ENCODE data around the gene SYTL1.

Gene SYTL1, protein sequence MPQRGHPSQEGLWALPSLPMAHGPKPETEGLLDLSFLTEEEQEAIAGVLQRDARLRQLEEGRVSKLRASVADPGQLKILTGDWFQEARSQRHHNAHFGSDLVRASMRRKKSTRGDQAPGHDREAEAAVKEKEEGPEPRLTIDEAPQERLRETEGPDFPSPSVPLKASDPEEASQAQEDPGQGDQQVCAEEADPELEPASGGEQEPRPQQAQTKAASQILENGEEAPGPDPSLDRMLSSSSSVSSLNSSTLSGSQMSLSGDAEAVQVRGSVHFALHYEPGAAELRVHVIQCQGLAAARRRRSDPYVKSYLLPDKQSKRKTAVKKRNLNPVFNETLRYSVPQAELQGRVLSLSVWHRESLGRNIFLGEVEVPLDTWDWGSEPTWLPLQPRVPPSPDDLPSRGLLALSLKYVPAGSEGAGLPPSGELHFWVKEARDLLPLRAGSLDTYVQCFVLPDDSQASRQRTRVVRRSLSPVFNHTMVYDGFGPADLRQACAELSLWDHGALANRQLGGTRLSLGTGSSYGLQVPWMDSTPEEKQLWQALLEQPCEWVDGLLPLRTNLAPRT

DNA sequence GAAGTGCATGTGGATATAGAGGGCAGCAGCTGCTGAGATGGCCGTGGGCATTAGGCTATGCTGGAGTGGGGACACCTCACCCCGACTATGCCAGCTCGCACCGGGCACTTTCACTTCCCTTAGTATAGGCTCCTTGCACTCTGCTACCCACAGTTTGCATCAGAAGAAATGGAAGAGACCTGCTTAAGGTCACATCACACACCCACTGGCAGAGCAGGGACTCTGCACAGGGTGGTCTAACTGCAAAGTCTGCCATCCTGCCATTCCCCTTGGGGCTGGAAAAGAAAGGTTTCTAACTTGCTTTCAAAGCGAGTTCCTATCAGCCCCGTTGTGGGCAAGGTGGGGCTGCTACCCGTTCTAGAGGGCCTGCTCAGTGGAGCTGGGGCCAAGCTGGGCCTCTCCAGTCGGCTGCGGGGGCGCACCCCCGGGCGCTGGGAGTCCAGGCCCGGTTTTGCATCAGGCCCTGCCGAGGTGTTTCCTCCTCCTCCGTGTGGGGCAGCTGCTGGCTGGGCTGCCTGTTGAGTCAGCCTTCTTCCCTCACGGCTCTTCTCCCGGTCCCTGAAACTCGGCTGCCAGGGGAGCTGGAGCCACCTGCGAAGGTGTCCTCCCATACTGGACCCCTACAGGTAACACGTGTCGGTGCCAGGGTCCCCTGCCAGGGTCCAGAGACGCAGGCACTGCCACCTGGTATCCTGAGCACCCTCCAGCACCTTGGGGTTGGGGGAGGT, at the start of gene SYTL1:
TSS of gene SYTL1 (plus strand) at position 498 of the 728 bp plus-strand sequence. CDS start 3,313 bp downstream, outside the sequence.
- H3K4me3 ChIP-seq (ENCODE audit: low read length): peak within 1 kb of the TSS; percentile 68; the same call in 1 of the 2 replicates
- no peak for TF ChIP-seq ZNF274 (IDR thresholded peaks at IDR 0.05; ENCODE audit: low read depth, low read length)

DNA sequence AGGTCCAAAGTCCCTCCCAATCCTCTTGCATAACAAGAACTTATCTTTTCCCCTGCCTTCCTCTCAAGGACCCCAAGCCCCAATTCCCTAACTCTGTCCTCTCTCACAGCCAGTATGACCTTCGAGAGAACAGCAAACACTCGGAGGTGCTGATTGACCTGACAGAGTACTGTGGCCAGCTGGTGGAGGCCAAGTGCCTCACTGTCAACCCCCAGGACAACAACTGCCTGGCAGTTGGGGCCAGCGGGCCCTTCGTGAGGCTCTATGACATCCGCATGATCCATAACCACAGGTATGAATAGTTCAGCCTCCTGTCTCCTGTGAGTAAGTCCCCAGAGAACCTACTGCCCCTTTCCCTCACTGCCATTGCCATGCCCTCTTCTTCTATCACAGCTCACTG, 49.7 kb upstream of the SYTL1 start:
- no peak for TF ChIP-seq ZNF274 (IDR thresholded peaks at IDR 0.05; ENCODE audit: low read depth, low read length)
- H3K4me3 ChIP-seq (ENCODE audit: low read length): no peak overlapping the region

DNA sequence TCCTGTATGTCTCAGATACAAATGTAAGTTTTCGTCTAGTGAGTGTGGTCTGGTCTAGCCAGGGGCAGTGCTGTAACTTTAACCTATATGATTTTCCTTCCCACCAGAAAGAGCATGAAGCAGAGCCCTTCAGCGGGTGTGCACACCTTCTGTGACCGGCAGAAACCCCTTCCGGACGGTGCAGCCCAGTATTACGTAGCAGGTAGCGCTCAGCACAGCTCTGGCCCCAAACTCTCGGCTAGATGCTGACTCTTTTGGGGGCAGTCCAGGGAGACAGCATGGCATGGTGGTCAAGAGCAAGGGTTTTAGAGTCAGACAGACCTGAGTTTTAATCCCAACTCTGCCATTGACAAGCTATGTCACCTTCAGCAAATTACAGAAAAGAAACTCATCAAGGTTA, 47.9 kb upstream of the SYTL1 start:
- H3K4me3 ChIP-seq (ENCODE audit: low read length): no peak overlapping the region
- TF ChIP-seq ZNF274 (IDR thresholded peaks at IDR 0.05; ENCODE audit: low read depth, low read length): no peak

DNA sequence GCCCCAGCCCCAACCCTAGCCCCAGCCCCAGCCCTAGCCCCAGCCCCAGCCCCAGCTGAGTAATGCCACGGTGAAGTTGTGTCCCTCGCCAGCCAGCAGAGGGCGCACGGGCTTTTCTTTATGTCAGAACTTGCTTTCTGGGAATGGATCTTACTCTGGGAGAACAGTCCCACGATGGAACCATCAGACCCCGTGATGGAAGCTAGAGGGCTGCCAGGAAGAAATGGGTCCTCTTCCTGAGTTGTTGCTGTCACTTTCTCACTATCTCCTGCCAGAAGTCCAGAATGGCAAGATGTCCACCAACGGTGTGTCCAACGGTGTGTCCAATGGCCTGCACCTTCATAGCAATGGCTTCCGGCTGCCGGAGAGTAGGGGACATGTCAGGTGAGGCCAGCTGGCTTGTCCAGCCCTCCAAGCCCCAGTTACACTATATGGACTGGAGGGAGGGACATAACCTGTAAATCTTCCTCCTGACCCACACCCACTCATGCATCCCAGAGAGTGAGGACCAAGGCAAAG, 45.0 kb upstream of the SYTL1 start:
- no peak overlapping the region for H3K4me3 ChIP-seq (ENCODE audit: low read length)
- TF ChIP-seq ZNF274 (IDR thresholded peaks at IDR 0.05; ENCODE audit: low read depth, low read length): no peak

DNA sequence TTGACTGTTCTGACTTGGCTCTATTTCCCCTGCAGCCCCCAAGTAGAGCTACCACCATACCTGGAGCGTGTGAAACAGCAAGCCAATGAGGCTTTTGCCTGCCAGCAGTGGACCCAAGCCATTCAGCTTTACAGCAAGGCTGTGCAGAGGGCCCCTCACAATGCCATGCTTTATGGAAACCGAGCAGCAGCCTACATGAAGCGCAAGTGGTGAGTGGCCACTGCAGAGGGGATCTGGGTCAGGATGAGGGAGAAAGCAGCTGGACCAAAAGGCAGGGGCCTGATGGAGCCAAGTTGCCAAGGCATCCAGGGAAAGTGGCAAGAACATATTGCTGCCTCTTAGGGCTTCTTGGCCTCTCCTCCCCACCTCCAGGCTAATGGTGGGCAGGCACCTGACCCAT, 43.9 kb upstream of the SYTL1 start:
- TF ChIP-seq ZNF274 (IDR thresholded peaks at IDR 0.05; ENCODE audit: low read depth, low read length): no peak

DNA sequence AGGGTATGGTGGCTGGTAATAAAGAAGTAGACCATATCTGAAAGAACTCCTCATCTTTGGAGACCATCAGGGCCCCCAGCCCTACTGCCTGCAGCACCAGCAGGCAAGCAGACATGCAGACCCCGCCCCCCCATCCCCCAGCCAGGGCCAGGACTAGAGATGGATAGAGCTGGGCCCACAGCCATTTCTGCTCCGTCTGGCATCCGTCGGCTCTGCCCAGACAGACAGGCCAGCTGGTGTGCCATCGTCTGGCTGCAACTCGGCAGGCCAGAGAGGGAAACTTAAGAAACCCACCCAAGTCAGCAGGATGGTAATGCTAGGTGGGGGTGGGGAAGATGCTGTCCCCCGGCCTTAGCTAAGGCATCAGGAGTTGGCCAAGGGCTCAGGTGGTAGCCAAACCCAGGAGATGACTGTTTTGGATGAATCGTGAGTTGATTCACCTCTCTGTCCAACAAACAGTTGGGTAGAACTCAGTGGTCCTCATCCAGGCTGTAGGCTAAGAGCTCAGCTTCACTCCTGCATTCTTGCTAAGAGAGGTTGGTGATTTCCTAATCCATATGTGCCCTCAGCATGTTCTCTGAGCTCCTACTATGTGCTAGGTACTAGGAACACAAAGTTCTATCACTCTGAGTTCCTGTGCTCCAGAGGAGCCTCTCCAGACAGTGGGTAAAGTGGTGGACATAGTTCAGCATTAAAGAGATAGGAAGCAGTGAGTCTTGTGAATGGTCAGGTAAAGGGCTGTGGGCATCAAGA, 43.0 kb upstream of the SYTL1 start:
- TF ChIP-seq ZNF274 (IDR thresholded peaks at IDR 0.05; ENCODE audit: low read depth, low read length): no peak

More for the DNA sequence above, 43.9 kb upstream of the SYTL1 start:
- no peak overlapping the region for H3K4me3 ChIP-seq (ENCODE audit: low read length)

DNA sequence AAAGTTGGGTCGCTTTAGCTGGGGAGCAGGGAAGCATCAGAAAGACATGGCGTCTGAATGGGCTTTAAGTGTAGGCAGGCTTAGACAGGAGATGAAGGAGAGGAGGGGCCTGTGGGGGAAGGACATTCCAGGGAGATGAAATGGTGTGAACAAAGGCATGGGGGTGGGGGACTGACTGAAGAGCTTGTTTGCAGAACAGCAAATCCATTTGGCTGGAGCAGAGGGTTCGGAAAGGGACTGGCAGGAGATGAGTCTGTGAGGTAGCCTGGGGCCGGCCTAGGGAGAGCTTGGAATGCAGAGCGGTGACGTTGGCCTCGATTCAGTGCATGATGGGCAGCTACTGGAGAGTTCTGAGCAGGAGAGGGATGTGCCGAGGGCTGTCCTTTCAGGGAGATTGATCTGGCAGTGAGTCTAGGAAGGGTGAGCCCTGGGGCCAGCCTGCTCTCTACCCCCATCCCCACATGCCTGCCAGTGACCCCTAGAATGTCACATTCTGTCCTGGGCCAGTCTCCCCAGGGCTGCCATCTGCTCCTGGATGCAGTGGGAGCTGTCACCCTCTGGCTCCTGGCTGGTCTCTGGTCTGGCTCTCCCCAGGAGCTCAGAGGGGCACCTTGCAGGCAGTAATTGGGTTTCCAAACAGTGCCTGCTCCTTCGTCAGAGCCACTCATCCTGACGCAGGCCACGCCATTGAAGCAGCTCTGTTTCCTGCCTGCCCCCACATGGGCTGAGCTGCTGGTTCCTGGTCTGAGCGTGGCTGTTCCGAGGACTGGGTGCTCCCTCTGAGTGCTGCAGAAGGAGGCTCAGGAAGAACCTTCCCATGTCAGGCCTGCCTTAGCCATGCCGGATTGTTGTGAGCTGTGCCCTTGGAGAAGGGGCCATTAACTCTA, 42.2 kb upstream of the SYTL1 start:
- no peak for TF ChIP-seq ZNF274 (IDR thresholded peaks at IDR 0.05; ENCODE audit: low read depth, low read length)
- H3K4me3 ChIP-seq (ENCODE audit: low read length): no peak overlapping the region

More for the DNA sequence above, 43.0 kb upstream of the SYTL1 start:
- no peak overlapping the region for H3K4me3 ChIP-seq (ENCODE audit: low read length)

DNA sequence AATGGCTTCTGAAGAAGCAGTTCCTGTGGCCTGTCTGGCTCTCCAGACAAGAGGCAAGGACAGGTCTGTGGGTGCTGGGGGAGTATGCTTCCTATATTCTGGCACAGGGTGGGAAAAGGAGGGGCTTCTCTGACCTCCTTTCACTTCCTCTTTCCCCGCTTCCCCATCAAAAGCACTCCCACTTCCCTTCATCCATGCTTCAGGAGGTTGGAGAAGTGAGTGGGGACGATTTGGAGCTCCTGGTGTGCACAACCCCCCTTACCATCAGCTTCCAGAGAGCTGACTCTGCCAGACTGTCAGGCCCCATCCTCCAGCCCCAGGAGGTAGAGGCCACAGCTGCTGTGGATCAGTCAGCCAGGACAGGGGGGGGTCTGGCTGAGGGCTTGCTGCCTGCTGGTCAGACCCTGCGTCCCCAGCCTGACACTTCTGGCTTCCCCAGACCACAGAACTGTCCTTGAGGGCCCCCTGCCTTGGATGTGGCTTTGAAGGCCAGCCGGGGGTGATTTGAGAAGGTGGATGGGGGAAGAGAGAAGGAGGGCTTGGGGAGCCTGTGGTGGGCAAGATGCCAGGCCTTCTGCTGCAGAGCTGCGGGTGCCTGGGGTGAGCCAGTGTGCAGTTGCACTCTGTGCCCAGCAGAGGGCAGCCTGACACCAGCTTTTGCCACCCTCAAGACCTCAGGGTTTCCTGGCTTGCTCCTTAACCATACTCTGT, 41.3 kb upstream of the SYTL1 start:
- no peak for TF ChIP-seq ZNF274 (IDR thresholded peaks at IDR 0.05; ENCODE audit: low read depth, low read length)
- no peak overlapping the region for H3K4me3 ChIP-seq (ENCODE audit: low read length)

DNA sequence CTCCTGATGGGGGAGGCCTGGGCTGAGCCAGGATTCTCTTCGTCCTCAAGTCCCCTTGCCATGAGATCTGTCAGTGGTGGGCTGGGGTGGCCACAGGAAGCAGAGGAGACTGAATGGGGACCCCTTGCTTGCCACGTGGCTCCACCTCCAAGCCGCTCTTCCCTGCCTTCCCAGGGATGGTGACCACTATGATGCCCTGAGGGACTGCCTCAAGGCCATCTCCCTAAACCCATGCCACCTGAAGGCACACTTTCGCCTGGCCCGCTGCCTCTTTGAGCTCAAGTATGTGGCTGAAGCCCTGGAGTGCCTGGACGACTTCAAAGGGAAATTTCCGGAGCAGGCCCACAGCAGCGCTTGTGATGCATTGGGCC, 40.8 kb upstream of the SYTL1 start:
- H3K4me3 ChIP-seq (ENCODE audit: low read length): no peak overlapping the region
- no peak for TF ChIP-seq ZNF274 (IDR thresholded peaks at IDR 0.05; ENCODE audit: low read depth, low read length)

DNA sequence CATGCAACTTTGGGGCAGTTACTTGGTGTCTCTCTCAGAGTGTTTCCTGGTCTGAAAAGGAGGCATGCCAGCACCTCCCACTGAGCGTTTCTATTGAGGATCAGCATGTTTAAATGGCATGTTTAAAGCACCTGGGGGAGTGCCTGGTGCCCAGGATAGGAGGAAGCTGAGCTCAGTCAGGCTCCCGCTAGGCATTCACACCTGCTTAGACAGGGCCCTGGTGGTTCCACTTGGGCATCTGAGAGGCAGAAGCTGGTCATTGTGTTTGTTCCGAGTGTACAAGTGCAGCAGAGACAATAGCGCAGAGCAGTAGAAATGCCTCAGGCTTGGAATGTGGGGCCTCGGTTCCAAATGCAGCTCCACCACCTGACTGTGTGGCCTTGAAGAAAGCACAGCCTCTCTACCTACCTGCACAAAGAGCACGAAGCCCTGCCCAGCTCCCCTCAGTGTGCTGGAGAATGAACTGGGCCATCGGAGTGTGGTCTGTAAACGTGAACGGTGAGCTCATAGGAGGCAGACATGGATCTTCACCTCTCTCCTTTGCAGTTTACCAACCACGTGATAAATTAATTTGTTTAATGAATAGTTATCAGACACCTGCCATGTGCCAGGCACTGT, 40.1 kb upstream of the SYTL1 start:
- TF ChIP-seq ZNF274 (IDR thresholded peaks at IDR 0.05; ENCODE audit: low read depth, low read length): no peak

DNA sequence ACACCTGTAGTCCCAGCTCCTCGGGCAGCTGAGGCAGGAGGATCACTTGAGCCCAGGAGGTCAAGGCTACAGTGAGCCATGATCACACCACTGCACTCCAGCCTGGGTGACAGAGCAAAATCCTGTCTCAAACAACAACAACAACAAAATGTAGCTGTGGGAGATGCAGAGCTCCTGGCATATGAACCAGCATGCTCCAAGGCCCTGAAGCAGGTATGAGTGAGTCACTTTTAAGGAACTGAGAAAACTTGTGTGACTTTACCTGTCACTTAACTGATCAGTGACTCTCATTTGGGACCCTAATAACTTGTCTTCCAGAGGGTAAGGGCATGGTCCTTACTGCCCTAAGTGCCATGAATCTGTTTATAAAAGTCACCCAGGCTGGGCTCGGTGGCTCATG, 39.2 kb upstream of the SYTL1 start:
- no peak overlapping the region for H3K4me3 ChIP-seq (ENCODE audit: low read length)
- no peak for TF ChIP-seq ZNF274 (IDR thresholded peaks at IDR 0.05; ENCODE audit: low read depth, low read length)

More for the DNA sequence above, 40.1 kb upstream of the SYTL1 start:
- no peak overlapping the region for H3K4me3 ChIP-seq (ENCODE audit: low read length)

DNA sequence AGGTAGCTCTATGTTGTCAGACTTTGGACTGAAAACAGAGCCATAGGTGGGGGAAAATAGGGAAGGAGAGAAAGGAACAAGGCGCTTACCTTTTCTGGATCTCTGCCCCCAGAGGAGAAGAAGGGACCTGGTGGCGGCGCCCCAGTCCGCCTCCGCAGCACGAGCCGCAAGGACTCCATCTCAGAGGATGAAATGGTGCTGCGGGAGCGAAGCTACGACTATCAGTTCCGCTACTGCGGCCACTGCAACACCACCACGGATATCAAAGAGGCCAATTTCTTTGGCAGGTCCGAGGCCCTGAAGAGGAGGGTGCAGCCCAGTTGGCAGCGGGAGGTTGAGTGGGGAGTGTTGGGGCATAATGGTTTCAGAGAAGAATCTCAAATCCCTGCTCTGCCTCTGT, 38.3 kb upstream of the SYTL1 start:
- TF ChIP-seq ZNF274 (IDR thresholded peaks at IDR 0.05; ENCODE audit: low read depth, low read length): no peak
- no peak overlapping the region for H3K4me3 ChIP-seq (ENCODE audit: low read length)

All from GM08714 (cell line).